Stomach (tissue), 4 donors: Measurements from ENCODE around the gene C19orf67.

Experiments
- CTCF ChIP-seq, 7 experiments: fragments of 450-650 bp in 4 of 7; fragments of 200-600 bp in 3 of 7; sonication (generic) in 3 of 7; IDR thresholded peaks; one replicate each; pipeline ENCODE4 v1.5.1; 2016 to 2019; ENCODE audit warnings: antibody characterized with exemption in 7 of 7, control low read depth in 2 of 7, mild to moderate bottlenecking in 1 of 7
- EP300 ChIP-seq: sonication (generic); formaldehyde crosslinking; IDR thresholded peaks from one replicate; pipeline ENCODE4 v1.6.1; 2017; ENCODE audit warnings: antibody characterized with exemption
- POLR2A ChIP-seq, 4 donors: fragments of 450-650 bp; IDR thresholded peaks; one replicate each; pipeline ENCODE4 v1.6.1; 2016; ENCODE audit warnings: antibody characterized with exemption in 4 of 4, control low read depth in 2 of 4, mild to moderate bottlenecking in 1 of 4, moderate library complexity in 1 of 4
- POLR2AphosphoS5 ChIP-seq, 3 donors: sonication (generic); formaldehyde crosslinking; IDR thresholded peaks; one replicate each; pipeline ENCODE4 v1.6.1; 2016; ENCODE audit warnings: antibody characterized with exemption in 3 of 3

GRCh38 chr19:14062558-14062855 is 23.1 kb downstream of the C19orf67 start:
- no peak for TF ChIP-seq POLR2AphosphoS5 (IDR thresholded peaks at IDR 0.05)
- TF ChIP-seq CTCF (IDR thresholded peaks at IDR 0.05): no peak
- no peak for TF ChIP-seq EP300
- TF ChIP-seq POLR2A (IDR thresholded peaks at IDR 0.05): no peak
